IMR-90 (cell line): Measurements from ENCODE around the gene PLOD3. TPM values are rescaled to one million over a fixed set of nuclear protein-coding genes. Genes with fewer than 3 reads are reported as not detected.

Experiments
- ATAC-seq: fragments of 200-7000 bp; cut with Tn5 transposase; 2 replicates; pipeline ENCODE4 v1.9.1; 2020; ENCODE audit warnings: low read depth, mild to moderate bottlenecking, moderate library complexity
- BruUV-seq: library from RNA; stranded (reverse); fragments of 400-500 nt; replicated peaks from 2 replicates; lab custom pipeline; 2021; lab: Mats Ljungman, UMichigan
- CTCF ChIA-PET: fragments of 300-600 bp; formaldehyde crosslinking; extraction: SDS; loops from one replicate; lab custom pipeline; 2021; ENCODE audit warnings: antibody characterized with exemption; lab: Yijun Ruan, JAX
- POLR2A ChIA-PET: fragments of 300-600 bp; sonication (Branson Sonifier 250); formaldehyde crosslinking; loops from one replicate; lab custom pipeline; 2022; ENCODE audit warnings: antibody characterized with exemption; ENCODE audit not compliant: unreplicated experiment; lab: Charles Lee
- DNase-seq: peaks from one replicate; pipeline ENCODE4 v3.0.0; 2013
- H2AFZ ChIP-seq: replicated peaks from 2 replicates; pipeline ENCODE3; 2013; ENCODE audit warnings: low read length, mild to moderate bottlenecking; ENCODE audit not compliant: poor library complexity
- H2AK5ac ChIP-seq: 2 replicates; pipeline ENCODE4 v1.6.1; 2013; ENCODE audit warnings: low read depth, low read length, inconsistent platforms
- H2AK9ac ChIP-seq: replicated peaks from 2 replicates; pipeline ENCODE3; 2013; ENCODE audit warnings: mild to moderate bottlenecking, low read depth, low read length, moderate library complexity; ENCODE audit not compliant: poor library complexity
- H2BK120ac ChIP-seq: 2 replicates; pipeline ENCODE4 v1.6.1; 2013; ENCODE audit warnings: low read depth, low read length, inconsistent platforms
- H2BK15ac ChIP-seq: 3 replicates; pipeline ENCODE4 v1.6.1; 2013; ENCODE audit warnings: low read depth, low read length, inconsistent platforms
- H2BK20ac ChIP-seq: 2 replicates; pipeline ENCODE4 v1.6.1; 2013; ENCODE audit warnings: low read depth, mild to moderate bottlenecking, inconsistent platforms, low read length, moderate library complexity
- H2BK5ac ChIP-seq: 2 replicates; pipeline ENCODE4 v1.6.1; 2013; ENCODE audit warnings: mild to moderate bottlenecking, low read depth, low read length, inconsistent platforms; ENCODE audit not compliant: poor library complexity, severe bottlenecking
- H3K14ac ChIP-seq: replicated peaks from 2 replicates; pipeline ENCODE4 v1.6.1; 2013; ENCODE audit warnings: low read depth, low read length, inconsistent platforms
- H3K18ac ChIP-seq: 2 replicates; pipeline ENCODE4 v1.6.1; 2013; ENCODE audit warnings: low read depth, low read length, control low read depth
- H3K23ac ChIP-seq: 2 replicates; pipeline ENCODE4 v1.6.1; 2013; ENCODE audit warnings: low read depth, low read length, inconsistent platforms
- H3K27ac ChIP-seq: 2 replicates; pipeline ENCODE4 v1.5.1; 2013; ENCODE audit warnings: mild to moderate bottlenecking, control low read depth, low read length; ENCODE audit not compliant: insufficient read depth
- H3K27me3 ChIP-seq: 2 replicates; pipeline ENCODE4 v1.6.1; 2013; ENCODE audit warnings: low read length; ENCODE audit not compliant: control insufficient read depth, insufficient read depth
- H3K36me3 ChIP-seq: 2 replicates; pipeline ENCODE4 v1.6.1; 2013; ENCODE audit warnings: low read length, mixed read lengths; ENCODE audit not compliant: control insufficient read depth, insufficient read depth
- H3K4ac ChIP-seq: 2 replicates; pipeline ENCODE4 v1.6.1; 2013; ENCODE audit warnings: low read depth, low read length, inconsistent platforms
- H3K4me1 ChIP-seq: 2 replicates; pipeline ENCODE4 v1.6.1; 2013; ENCODE audit warnings: low read length, mixed read lengths; ENCODE audit not compliant: control insufficient read depth, insufficient read depth
- H3K4me2 ChIP-seq: 2 replicates; pipeline ENCODE4 v1.6.1; 2013; ENCODE audit warnings: low read depth, mild to moderate bottlenecking, control low read depth, low read length, moderate library complexity
- H3K4me3 ChIP-seq: 2 replicates; pipeline ENCODE4 v1.5.1; 2013; ENCODE audit warnings: low read depth, mild to moderate bottlenecking, control low read depth, low read length, moderate library complexity; ENCODE audit not compliant: insufficient read depth
- H3K56ac ChIP-seq: 2 replicates; pipeline ENCODE4 v1.6.1; 2013; ENCODE audit warnings: low read length, inconsistent platforms; ENCODE audit not compliant: insufficient read depth; ENCODE audit errors: extremely low read depth
- H3K79me1 ChIP-seq, 2 experiments: 2 replicates each; pipeline ENCODE4 v1.6.1; 2013; ENCODE audit warnings: low read length in 2 of 2, inconsistent platforms in 1 of 2, low read depth in 1 of 2
- H3K9ac ChIP-seq: 2 replicates; pipeline ENCODE4 v1.6.1; 2013; ENCODE audit warnings: low read depth, low read length, control low read depth
- H3K9me1 ChIP-seq: 2 replicates; pipeline ENCODE4 v1.6.1; 2013; ENCODE audit warnings: low read length, inconsistent platforms; ENCODE audit not compliant: insufficient read depth
- H3K9me3 ChIP-seq: 2 replicates; pipeline ENCODE4 v1.6.1; 2013; ENCODE audit warnings: low read length; ENCODE audit not compliant: control insufficient read depth, insufficient read depth
- H4K20me1 ChIP-seq: 2 replicates; pipeline ENCODE4 v1.6.1; 2013; ENCODE audit warnings: low read length, inconsistent platforms; ENCODE audit not compliant: insufficient read depth
- H4K5ac ChIP-seq: 2 replicates; pipeline ENCODE4 v1.6.1; 2013; ENCODE audit warnings: mild to moderate bottlenecking, low read depth, low read length, control low read depth
- H4K8ac ChIP-seq, 2 experiments: 2 replicates each; pipeline ENCODE4 v1.6.1; 2013; ENCODE audit warnings: low read depth in 2 of 2, low read length in 2 of 2, control low read depth in 1 of 2, inconsistent platforms in 1 of 2
- H4K91ac ChIP-seq: 2 replicates; pipeline ENCODE4 v1.6.1; 2013; ENCODE audit warnings: low read depth, low read length, inconsistent platforms; ENCODE audit not compliant: insufficient read depth
- FOS ChIP-seq: fragments of 150-350 bp; IDR thresholded peaks from 2 replicates; pipeline ENCODE4 v1.6.1; 2016; ENCODE audit warnings: low read depth, low read length
- MAFK ChIP-seq: IDR thresholded peaks from 2 replicates; pipeline ENCODE4 v1.6.1; 2012; ENCODE audit warnings: low read depth, low read length, improper control_type of control experiment
- SMC3 ChIP-seq: fragments of 150-350 bp; IDR thresholded peaks from 2 replicates; pipeline ENCODE4 v1.6.1; 2016; ENCODE audit warnings: low read depth, mild to moderate bottlenecking, antibody characterized with exemption, low read length, moderate library complexity
- WGBS, 2 experiments: methylation state at CpG; one replicate each; pipeline versions ENCODE4 v1.1.5 to v1.1.7; 2013; ENCODE audit warnings: missing lambda C conversion rate in 2 of 2; ENCODE audit not compliant: insufficient read length in 1 of 2; ENCODE audit errors: extremely low coverage in 2 of 2; 5-methylcytosine and 5-hydroxymethylcytosine counted together
- dilution Hi-C: fragments of 300-500 bp; cut with HindIII; formaldehyde crosslinking; loops from one replicate; pipeline ENCODE4 v1.14.3; 2018; ENCODE audit warnings: low sequenced_read_pairs; ENCODE audit not compliant: unreplicated experiment
- in situ Hi-C: fragments of 300-500 bp; cut with MboI; formaldehyde crosslinking; loops from 3 replicates; pipeline ENCODE4 v1.14.3; 2019; ENCODE audit warnings: low sequenced_read_pairs, inconsistent platforms, mixed read lengths
- intact Hi-C: fragments of 100-400 bp; cut with micrococcal nuclease; formaldehyde crosslinking; loops from 2 replicates; pipeline ENCODE4 v1.10.0; 2022
- polyA plus RNA-seq, 3 experiments: library from polyadenylated mRNA; depleted of rRNA; stranded (reverse); fragments of >200 nt; gene quantifications; 2 replicates each; pipeline ENCODE4 v1.2.3, GENCODE V29; 2012; ENCODE audit warnings: low replicate concordance in 1 of 3
- total RNA-seq: library from RNA; depleted of rRNA; stranded (reverse); fragments of >200 nt; gene quantifications from 2 replicates; pipeline ENCODE4 v1.2.3, GENCODE V29; 2012
- TF ChIP-seq, protein P1 (sequence below): fragments of 150-350 bp; IDR thresholded peaks from 2 replicates; pipeline ENCODE4 v1.6.1; 2016; ENCODE audit warnings: low read depth, mild to moderate bottlenecking, low read length, moderate library complexity, borderline replicate concordance
- TF ChIP-seq, protein P2 (sequence below): conservative IDR thresholded peaks from 2 replicates; pipeline ENCODE4 v1.5.1; 2012; ENCODE audit warnings: mild to moderate bottlenecking, low read depth, low read length, improper control_type of control experiment

PLOD3 gene
- total and polyA plus RNA-seq, 2 of the 4 experiments (the other 2 are of a cell fraction) = 21.7 to 159 TPM

DNA sequence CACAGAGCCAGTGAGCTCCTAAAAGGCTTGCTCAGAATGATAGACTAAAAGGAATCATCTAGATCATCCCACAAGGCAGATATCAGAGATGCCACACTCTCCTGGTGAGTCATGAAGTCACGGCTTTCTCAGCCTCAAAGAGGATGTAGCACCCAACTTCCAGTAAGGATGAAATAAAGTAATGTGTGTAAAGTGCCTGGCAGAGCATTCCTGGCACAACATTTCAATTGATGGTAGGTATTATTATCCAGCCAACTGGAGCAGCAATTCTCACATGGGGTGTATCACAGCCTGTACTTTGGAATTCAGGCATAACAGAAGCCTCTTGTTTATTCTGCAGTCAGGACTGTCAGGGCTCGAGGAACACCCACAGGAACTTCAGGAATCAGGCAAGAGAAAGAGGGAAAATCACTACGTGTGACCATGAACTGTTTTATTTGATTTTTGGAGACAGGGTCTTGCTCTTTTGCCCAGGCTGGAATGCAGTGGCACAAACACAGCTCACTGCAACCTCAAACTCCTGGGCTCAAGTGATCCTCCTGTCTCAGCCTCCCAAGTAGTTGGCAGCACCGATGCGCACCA is 32.0 kb downstream of the PLOD3 start:
- no peak overlapping the region for H2AK5ac ChIP-seq
- no peak overlapping the region for H3K23ac ChIP-seq
- H3K4ac ChIP-seq = no peak overlapping the region
- peak; percentile 55 for DNase-seq
- no peak overlapping the region for H4K5ac ChIP-seq
- H3K56ac ChIP-seq = no peak overlapping the region
- no TSS peak for BruUV-seq
- no peak overlapping the region for H4K8ac ChIP-seq
- no peaks in the 10 kb centered on the region for H4K20me1 ChIP-seq
- 100% methylated on average over 2 of the region's 5 CpGs; no CpG with 5 or more reads in 1 of the 2 experiments for WGBS, 2 experiments
- H4K91ac ChIP-seq = no peak overlapping the region
- intact Hi-C loops = no loop called here
- dilution Hi-C loops = no loop called here
- H2AK9ac ChIP-seq = no peak overlapping the region
- ChIA-PET CTCF (interaction anchor here (0.6 kb wide), 1 partner anchor 116 kb away, joined by 4 read pairs; no protein-coding TSS in a partner anchor), POLR2A (no interaction called here)
- ATAC-seq = peak; percentile 65
- no peak overlapping the region for H2BK15ac ChIP-seq
- no peaks in the 10 kb centered on the region for H3K4me1 ChIP-seq
- H3K14ac ChIP-seq = no peak overlapping the region
- TF ChIP-seq MAFK = no peak
- TF ChIP-seq, protein P1, sequence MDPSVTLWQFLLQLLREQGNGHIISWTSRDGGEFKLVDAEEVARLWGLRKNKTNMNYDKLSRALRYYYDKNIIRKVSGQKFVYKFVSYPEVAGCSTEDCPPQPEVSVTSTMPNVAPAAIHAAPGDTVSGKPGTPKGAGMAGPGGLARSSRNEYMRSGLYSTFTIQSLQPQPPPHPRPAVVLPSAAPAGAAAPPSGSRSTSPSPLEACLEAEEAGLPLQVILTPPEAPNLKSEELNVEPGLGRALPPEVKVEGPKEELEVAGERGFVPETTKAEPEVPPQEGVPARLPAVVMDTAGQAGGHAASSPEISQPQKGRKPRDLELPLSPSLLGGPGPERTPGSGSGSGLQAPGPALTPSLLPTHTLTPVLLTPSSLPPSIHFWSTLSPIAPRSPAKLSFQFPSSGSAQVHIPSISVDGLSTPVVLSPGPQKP = no peak
- TF ChIP-seq, protein P2, sequence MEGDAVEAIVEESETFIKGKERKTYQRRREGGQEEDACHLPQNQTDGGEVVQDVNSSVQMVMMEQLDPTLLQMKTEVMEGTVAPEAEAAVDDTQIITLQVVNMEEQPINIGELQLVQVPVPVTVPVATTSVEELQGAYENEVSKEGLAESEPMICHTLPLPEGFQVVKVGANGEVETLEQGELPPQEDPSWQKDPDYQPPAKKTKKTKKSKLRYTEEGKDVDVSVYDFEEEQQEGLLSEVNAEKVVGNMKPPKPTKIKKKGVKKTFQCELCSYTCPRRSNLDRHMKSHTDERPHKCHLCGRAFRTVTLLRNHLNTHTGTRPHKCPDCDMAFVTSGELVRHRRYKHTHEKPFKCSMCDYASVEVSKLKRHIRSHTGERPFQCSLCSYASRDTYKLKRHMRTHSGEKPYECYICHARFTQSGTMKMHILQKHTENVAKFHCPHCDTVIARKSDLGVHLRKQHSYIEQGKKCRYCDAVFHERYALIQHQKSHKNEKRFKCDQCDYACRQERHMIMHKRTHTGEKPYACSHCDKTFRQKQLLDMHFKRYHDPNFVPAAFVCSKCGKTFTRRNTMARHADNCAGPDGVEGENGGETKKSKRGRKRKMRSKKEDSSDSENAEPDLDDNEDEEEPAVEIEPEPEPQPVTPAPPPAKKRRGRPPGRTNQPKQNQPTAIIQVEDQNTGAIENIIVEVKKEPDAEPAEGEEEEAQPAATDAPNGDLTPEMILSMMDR = no peak
- no peak for TF ChIP-seq SMC3
- 0 out of 2 replicates have a peak, but pooled peaks have one; percentile 17 for TF ChIP-seq FOS
- H2BK20ac ChIP-seq = no peak overlapping the region
- H3K4me2 ChIP-seq = no peak overlapping the region
- peaks cover 7% of the 10 kb centered on the region for H3K27me3 ChIP-seq
- H2BK120ac ChIP-seq = no peak overlapping the region
- no peaks in the 10 kb centered on the region for H3K9me3 ChIP-seq
- H3K9ac ChIP-seq = no peak overlapping the region
- no peaks in the 10 kb centered on the region for H3K79me1 ChIP-seq
- in situ Hi-C loops = loop anchor here (5.0 kb wide), 1 partner anchor 38 kb away; no protein-coding TSS in a partner anchor
- H3K18ac ChIP-seq = no peak overlapping the region
- no peaks in the 10 kb centered on the region for H3K36me3 ChIP-seq
- no peak overlapping the region for H3K4me3 ChIP-seq
- no peak overlapping the region for H3K27ac ChIP-seq
- H2BK5ac ChIP-seq = no peak overlapping the region
- peaks cover 7% of the 10 kb centered on the region; the same call in 1 of the 2 replicates for H3K9me1 ChIP-seq
- no peak overlapping the region for H2AFZ ChIP-seq
